HepG2 (cell line): ENCODE results near the gene NT5C. TPM values are rescaled to one million over a fixed set of nuclear protein-coding genes. Genes with fewer than 3 reads are reported as not detected.

ENCODE experiments used
- GTF3A ChIP-seq: sonication (generic); formaldehyde crosslinking; conservative IDR thresholded peaks from 2 replicates; pipeline ENCODE4 v1.4.0; 2020; ENCODE audit warnings: mild to moderate bottlenecking, missing genetic modification reagents
- NCOA2 ChIP-seq: sonication (generic); formaldehyde crosslinking; IDR thresholded peaks from 2 replicates; pipeline ENCODE4 v1.8.0; 2022; ENCODE audit warnings: inconsistent platforms
- NR2F6 ChIP-seq, 2 experiments: IDR thresholded peaks; 2 replicates each; pipeline ENCODE4 v1.6.1; 2016; ENCODE audit warnings: antibody characterized with exemption in 1 of 2, mild to moderate bottlenecking in 1 of 2
- PHF5A ChIP-seq: IDR thresholded peaks from one replicate; pipeline ENCODE4 v1.6.1; 2018; ENCODE audit warnings: low read depth, missing genetic modification reagents; ENCODE audit not compliant: unreplicated experiment
- PRPF4 ChIP-seq: fragments of 200-400 bp; formaldehyde crosslinking; IDR thresholded peaks from 2 replicates; pipeline ENCODE4 v1.6.1; 2016; ENCODE audit warnings: low read length, low read depth; ENCODE audit not compliant: poor library complexity, severe bottlenecking
- SUZ12 ChIP-seq: fragments of 150-350 bp; IDR thresholded peaks from 2 replicates; pipeline ENCODE4 v1.6.1; 2014; ENCODE audit warnings: low read depth, low read length
- ZNF143 ChIP-seq: sonication (generic); formaldehyde crosslinking; IDR thresholded peaks from 2 replicates; pipeline ENCODE4 v1.4.0; 2020; ENCODE audit warnings: missing genetic modification reagents
- ZNF317 ChIP-seq: sonication (generic); formaldehyde crosslinking; IDR thresholded peaks from 2 replicates; pipeline ENCODE4 v1.5.0; 2020; ENCODE audit warnings: mild to moderate bottlenecking, missing genetic modification reagents
- ZNF510 ChIP-seq: sonication (generic); formaldehyde crosslinking; IDR thresholded peaks from 2 replicates; pipeline ENCODE4 v1.4.0; 2020; ENCODE audit warnings: low read depth, mild to moderate bottlenecking, missing genetic modification reagents
- ZNF549 ChIP-seq: sonication (generic); formaldehyde crosslinking; IDR thresholded peaks from 2 replicates; pipeline ENCODE4 v1.5.0; 2020; ENCODE audit warnings: missing genetic modification reagents
- ZNF703 ChIP-seq: sonication (generic); formaldehyde crosslinking; IDR thresholded peaks from 2 replicates; pipeline ENCODE4 v1.5.1; 2020; ENCODE audit warnings: missing genetic modification reagents, mild to moderate bottlenecking, moderate library complexity, borderline replicate concordance
- polyA plus RNA-seq, 8 experiments: library from polyadenylated mRNA; depleted of rRNA in 3 of 8; stranded (reverse) in 7 of 8; unstranded in 1 of 8; fragments of >200 nt; fragmentation: Illumina TruSeq in 4 of 8; extraction: Trizol in 4 of 8; gene quantifications; 2 replicates each; pipeline versions ENCODE4 v1.2.1 to v1.2.3, GENCODE V29; 2011 to 2016; ENCODE audit warnings: low read depth in 4 of 8, missing spikeins in 1 of 8, mixed read lengths in 1 of 8; ENCODE audit not compliant: insufficient read depth in 1 of 8
- total RNA-seq, 5 experiments: library from RNA; depleted of rRNA; stranded (reverse); fragments of >200 nt; fragmentation: Illumina TruSeq; extraction: Trizol; gene quantifications; 2 replicates each; pipeline ENCODE4 v1.2.3, GENCODE V29; 2016; ENCODE audit warnings: low read depth in 1 of 5
- TF ChIP-seq, protein P1 (sequence below): IDR thresholded peaks from 2 replicates; pipeline ENCODE4 v1.6.1; 2016; ENCODE audit warnings: low read depth, missing genetic modification reagents, missing compliant biosample characterization
- TF ChIP-seq, protein P2 (sequence below): sonication (generic); formaldehyde crosslinking; IDR thresholded peaks from 2 replicates; pipeline ENCODE4 v1.4.0; 2020; ENCODE audit warnings: mild to moderate bottlenecking, missing genetic modification reagents, borderline replicate concordance
- TF ChIP-seq, protein P3 (sequence below): sonication (generic); formaldehyde crosslinking; conservative IDR thresholded peaks from 2 replicates; pipeline ENCODE4 v1.4.0; 2020; ENCODE audit warnings: missing genetic modification reagents
- TF ChIP-seq, protein P4 (sequence below): sonication (generic); formaldehyde crosslinking; IDR thresholded peaks from 2 replicates; pipeline ENCODE4 v1.5.0; 2020; ENCODE audit warnings: mild to moderate bottlenecking, missing genetic modification reagents
- TF ChIP-seq, protein P5 (sequence below): sonication (generic); formaldehyde crosslinking; IDR thresholded peaks from 2 replicates; pipeline ENCODE4 v1.5.1; 2020; ENCODE audit warnings: missing genetic modification reagents, mild to moderate bottlenecking, borderline replicate concordance

Gene NT5C
- total and polyA plus RNA-seq, 2 of the 13 experiments (the other 11 are each of a cell fraction or from before 2014, with no cell fraction given): 42.8 to 48.6 TPM

DNA sequence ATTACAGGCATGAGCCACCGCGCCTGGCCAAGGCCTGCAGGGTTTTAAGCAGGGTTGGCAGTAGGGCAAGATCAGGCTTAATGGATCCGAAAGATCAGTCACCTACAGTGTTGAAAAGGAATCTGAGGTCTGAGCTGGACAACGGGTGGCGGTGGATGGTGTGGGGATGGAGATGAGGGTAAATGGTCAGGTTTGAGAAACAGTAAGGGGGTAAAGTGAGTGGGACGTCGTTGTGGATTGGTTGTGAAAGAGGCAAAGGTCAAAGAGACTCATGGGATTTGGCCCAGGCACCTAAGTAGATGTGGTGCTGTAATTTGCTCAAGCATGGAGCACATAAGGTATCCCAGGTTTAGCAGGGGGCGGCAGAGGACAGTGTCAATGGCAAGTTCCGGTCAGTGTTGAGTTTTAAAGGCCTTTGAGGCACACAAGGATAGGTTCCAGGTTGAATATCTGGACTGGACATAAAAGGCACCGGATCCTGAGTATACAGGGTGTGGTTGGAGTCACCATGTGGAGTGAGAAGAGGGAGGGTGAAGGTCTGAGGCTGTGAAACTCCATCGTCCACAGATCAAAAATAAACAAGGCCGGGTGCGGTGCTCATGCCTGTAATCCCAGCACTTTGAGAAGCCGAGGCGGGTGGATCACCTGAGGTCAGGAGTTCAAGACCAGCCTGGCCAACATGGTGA lies 44.9 kb downstream of the NT5C start (continued):
- TF ChIP-seq, protein P1, sequence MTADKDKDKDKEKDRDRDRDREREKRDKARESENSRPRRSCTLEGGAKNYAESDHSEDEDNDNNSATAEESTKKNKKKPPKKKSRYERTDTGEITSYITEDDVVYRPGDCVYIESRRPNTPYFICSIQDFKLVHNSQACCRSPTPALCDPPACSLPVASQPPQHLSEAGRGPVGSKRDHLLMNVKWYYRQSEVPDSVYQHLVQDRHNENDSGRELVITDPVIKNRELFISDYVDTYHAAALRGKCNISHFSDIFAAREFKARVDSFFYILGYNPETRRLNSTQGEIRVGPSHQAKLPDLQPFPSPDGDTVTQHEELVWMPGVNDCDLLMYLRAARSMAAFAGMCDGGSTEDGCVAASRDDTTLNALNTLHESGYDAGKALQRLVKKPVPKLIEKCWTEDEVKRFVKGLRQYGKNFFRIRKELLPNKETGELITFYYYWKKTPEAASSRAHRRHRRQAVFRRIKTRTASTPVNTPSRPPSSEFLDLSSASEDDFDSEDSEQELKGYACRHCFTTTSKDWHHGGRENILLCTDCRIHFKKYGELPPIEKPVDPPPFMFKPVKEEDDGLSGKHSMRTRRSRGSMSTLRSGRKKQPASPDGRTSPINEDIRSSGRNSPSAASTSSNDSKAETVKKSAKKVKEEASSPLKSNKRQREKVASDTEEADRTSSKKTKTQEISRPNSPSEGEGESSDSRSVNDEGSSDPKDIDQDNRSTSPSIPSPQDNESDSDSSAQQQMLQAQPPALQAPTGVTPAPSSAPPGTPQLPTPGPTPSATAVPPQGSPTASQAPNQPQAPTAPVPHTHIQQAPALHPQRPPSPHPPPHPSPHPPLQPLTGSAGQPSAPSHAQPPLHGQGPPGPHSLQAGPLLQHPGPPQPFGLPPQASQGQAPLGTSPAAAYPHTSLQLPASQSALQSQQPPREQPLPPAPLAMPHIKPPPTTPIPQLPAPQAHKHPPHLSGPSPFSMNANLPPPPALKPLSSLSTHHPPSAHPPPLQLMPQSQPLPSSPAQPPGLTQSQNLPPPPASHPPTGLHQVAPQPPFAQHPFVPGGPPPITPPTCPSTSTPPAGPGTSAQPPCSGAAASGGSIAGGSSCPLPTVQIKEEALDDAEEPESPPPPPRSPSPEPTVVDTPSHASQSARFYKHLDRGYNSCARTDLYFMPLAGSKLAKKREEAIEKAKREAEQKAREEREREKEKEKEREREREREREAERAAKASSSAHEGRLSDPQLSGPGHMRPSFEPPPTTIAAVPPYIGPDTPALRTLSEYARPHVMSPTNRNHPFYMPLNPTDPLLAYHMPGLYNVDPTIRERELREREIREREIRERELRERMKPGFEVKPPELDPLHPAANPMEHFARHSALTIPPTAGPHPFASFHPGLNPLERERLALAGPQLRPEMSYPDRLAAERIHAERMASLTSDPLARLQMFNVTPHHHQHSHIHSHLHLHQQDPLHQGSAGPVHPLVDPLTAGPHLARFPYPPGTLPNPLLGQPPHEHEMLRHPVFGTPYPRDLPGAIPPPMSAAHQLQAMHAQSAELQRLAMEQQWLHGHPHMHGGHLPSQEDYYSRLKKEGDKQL (CRISPR knock-in tag): 0 out of 2 replicates have a peak, but pooled peaks have one; percentile 27
- TF ChIP-seq ZNF549 (CRISPR knock-in tag) (no peak), PRPF4 (no peak), ZNF317 (0 out of 2 replicates have a peak, but pooled peaks have one; percentile 24), ZNF510 (CRISPR knock-in tag) (no peak), NCOA2 (CRISPR knock-in tag) (peak; percentile 32; the same call in 1 of the 2 replicates), ZNF703 (CRISPR knock-in tag) (peak; percentile 21; the same call in 1 of the 2 replicates), PHF5A (no peak), NR2F6 (IDR thresholded peaks at IDR 0.05) (peak; percentile 72), NR2F6 (CRISPR knock-in tag; IDR thresholded peaks at IDR 0.05) (peak; percentile 88), ZNF143 (CRISPR knock-in tag) (peak; percentile 39; the same call in 1 of the 2 replicates), GTF3A (CRISPR knock-in tag) (0 out of 2 replicates have a peak, but pooled peaks have one; percentile 90), SUZ12 (no peak)
- TF ChIP-seq, protein P2, sequence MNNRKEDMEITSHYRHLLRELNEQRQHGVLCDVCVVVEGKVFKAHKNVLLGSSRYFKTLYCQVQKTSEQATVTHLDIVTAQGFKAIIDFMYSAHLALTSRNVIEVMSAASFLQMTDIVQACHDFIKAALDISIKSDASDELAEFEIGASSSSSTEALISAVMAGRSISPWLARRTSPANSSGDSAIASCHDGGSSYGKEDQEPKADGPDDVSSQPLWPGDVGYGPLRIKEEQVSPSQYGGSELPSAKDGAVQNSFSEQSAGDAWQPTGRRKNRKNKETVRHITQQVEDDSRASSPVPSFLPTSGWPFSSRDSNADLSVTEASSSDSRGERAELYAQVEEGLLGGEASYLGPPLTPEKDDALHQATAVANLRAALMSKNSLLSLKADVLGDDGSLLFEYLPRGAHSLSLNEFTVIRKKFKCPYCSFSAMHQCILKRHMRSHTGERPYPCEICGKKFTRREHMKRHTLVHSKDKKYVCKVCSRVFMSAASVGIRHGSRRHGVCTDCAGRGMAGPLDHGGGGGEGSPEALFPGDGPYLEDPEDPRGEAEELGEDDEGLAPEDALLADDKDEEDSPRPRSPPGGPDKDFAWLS (CRISPR knock-in tag): no peak
- TF ChIP-seq, protein P3, sequence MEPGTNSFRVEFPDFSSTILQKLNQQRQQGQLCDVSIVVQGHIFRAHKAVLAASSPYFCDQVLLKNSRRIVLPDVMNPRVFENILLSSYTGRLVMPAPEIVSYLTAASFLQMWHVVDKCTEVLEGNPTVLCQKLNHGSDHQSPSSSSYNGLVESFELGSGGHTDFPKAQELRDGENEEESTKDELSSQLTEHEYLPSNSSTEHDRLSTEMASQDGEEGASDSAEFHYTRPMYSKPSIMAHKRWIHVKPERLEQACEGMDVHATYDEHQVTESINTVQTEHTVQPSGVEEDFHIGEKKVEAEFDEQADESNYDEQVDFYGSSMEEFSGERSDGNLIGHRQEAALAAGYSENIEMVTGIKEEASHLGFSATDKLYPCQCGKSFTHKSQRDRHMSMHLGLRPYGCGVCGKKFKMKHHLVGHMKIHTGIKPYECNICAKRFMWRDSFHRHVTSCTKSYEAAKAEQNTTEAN (CRISPR knock-in tag): peak; percentile 78; the same call in 1 of the 2 replicates
- TF ChIP-seq, protein P4, sequence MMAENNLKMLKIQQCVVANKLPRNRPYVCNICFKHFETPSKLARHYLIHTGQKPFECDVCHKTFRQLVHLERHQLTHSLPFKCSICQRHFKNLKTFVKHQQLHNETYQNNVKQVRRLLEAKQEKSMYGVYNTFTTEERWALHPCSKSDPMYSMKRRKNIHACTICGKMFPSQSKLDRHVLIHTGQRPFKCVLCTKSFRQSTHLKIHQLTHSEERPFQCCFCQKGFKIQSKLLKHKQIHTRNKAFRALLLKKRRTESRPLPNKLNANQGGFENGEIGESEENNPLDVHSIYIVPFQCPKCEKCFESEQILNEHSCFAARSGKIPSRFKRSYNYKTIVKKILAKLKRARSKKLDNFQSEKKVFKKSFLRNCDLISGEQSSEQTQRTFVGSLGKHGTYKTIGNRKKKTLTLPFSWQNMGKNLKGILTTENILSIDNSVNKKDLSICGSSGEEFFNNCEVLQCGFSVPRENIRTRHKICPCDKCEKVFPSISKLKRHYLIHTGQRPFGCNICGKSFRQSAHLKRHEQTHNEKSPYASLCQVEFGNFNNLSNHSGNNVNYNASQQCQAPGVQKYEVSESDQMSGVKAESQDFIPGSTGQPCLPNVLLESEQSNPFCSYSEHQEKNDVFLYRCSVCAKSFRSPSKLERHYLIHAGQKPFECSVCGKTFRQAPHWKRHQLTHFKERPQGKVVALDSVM (CRISPR knock-in tag): no peak
- TF ChIP-seq, protein P5, sequence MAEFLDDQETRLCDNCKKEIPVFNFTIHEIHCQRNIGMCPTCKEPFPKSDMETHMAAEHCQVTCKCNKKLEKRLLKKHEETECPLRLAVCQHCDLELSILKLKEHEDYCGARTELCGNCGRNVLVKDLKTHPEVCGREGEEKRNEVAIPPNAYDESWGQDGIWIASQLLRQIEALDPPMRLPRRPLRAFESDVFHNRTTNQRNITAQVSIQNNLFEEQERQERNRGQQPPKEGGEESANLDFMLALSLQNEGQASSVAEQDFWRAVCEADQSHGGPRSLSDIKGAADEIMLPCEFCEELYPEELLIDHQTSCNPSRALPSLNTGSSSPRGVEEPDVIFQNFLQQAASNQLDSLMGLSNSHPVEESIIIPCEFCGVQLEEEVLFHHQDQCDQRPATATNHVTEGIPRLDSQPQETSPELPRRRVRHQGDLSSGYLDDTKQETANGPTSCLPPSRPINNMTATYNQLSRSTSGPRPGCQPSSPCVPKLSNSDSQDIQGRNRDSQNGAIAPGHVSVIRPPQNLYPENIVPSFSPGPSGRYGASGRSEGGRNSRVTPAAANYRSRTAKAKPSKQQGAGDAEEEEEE (CRISPR knock-in tag): peak; percentile 40; the same call in 1 of the 2 replicates
